Keratinocyte (primary cell): ENCODE data around the gene MEGF11. TPM values are rescaled to one million over a fixed set of nuclear protein-coding genes. Genes with fewer than 3 reads are reported as not detected.

Source experiments
- DNase-seq: peaks from one replicate; pipeline ENCODE4 v3.0.0-alpha.2; 2011; ENCODE audit warnings: low read depth, missing footprints, low spot score
- FAIRE-seq: peaks from 2 replicates; lab custom pipeline; 2011; peaks lifted over from hg19 to GRCh38; lab: Jason Lieb, UNC
- H2AFZ ChIP-seq: 2 replicates; pipeline ENCODE4 v1.6.0; 2012; ENCODE audit warnings: low read length, control low read depth, inconsistent platforms; ENCODE audit not compliant: control insufficient read depth
- H3K27ac ChIP-seq: 2 replicates; pipeline ENCODE4 v1.5.1; 2011; ENCODE audit warnings: low read length; ENCODE audit not compliant: control insufficient read depth, insufficient read depth
- H3K27me3 ChIP-seq: 3 replicates; pipeline ENCODE4 v1.6.0; 2011; ENCODE audit warnings: low read length; ENCODE audit not compliant: control insufficient read depth, insufficient read depth; ENCODE audit errors: extremely low read depth
- H3K36me3 ChIP-seq, 2 experiments: 2 replicates in 1 of 2; 3 replicates in 1 of 2; pipeline ENCODE4 v1.5.1; 2011; ENCODE audit warnings: low read length in 2 of 2, mild to moderate bottlenecking in 1 of 2; ENCODE audit not compliant: control insufficient read depth in 2 of 2, insufficient read depth in 2 of 2; ENCODE audit errors: extremely low read depth in 1 of 2
- H3K4me1 ChIP-seq: 3 replicates; pipeline ENCODE4 v1.5.1; 2011; ENCODE audit warnings: low read length; ENCODE audit not compliant: control insufficient read depth, insufficient read depth; ENCODE audit errors: extremely low read depth
- H3K4me2 ChIP-seq: 3 replicates; pipeline ENCODE4 v1.6.0; 2011; ENCODE audit warnings: low read depth, low read length; ENCODE audit not compliant: control insufficient read depth, insufficient read depth; ENCODE audit errors: extremely low read depth
- H3K4me3 ChIP-seq, 3 experiments: fragments of 200-600 bp in 1 of 3; sonication (generic) in 1 of 3; 2 replicates in 2 of 3; 3 replicates in 1 of 3; pipeline ENCODE4 v1.5.1; 2011 to 2016; ENCODE audit warnings: low read length in 3 of 3, mild to moderate bottlenecking in 3 of 3, control low read depth in 2 of 3, inconsistent platforms in 1 of 3, low read depth in 1 of 3, mixed read lengths in 1 of 3, mixed run types in 1 of 3, moderate library complexity in 1 of 3; ENCODE audit not compliant: control insufficient read depth in 2 of 3, insufficient read depth in 2 of 3; ENCODE audit errors: extremely low read depth in 1 of 3
- H3K79me2 ChIP-seq: 2 replicates; pipeline ENCODE4 v1.6.0; 2012; ENCODE audit warnings: low read length; ENCODE audit not compliant: control insufficient read depth, insufficient read depth
- H3K9ac ChIP-seq: 3 replicates; pipeline ENCODE4 v1.6.0; 2011; ENCODE audit warnings: low read length; ENCODE audit not compliant: control insufficient read depth, insufficient read depth; ENCODE audit errors: extremely low read depth
- H3K9me1 ChIP-seq: 3 replicates; pipeline ENCODE4 v1.6.0; 2011; ENCODE audit warnings: low read length; ENCODE audit not compliant: control insufficient read depth, insufficient read depth; ENCODE audit errors: extremely low read depth
- H3K9me3 ChIP-seq: 2 replicates; pipeline ENCODE4 v1.5.1; 2012; ENCODE audit warnings: low read depth, low read length; ENCODE audit not compliant: control insufficient read depth
- H4K20me1 ChIP-seq: 3 replicates; pipeline ENCODE4 v1.6.0; 2011; ENCODE audit warnings: low read length; ENCODE audit not compliant: control insufficient read depth, insufficient read depth; ENCODE audit errors: extremely low read depth
- CTCF ChIP-seq, 3 experiments: IDR thresholded peaks in 1 of 3; conservative IDR thresholded peaks in 1 of 3; optimal IDR thresholded peaks in 1 of 3; 2 replicates in 2 of 3; 3 replicates in 1 of 3; pipeline versions ENCODE3 to v1.5.1; 2011; ENCODE audit warnings: low read length in 3 of 3, mild to moderate bottlenecking in 3 of 3, moderate library complexity in 2 of 3, control low read depth in 1 of 3, inconsistent platforms in 1 of 3; ENCODE audit not compliant: insufficient read depth in 2 of 3; ENCODE audit errors: extremely low read depth in 1 of 3
- EZH2 ChIP-seq: IDR thresholded peaks from one replicate; pipeline ENCODE4 v1.6.1; 2012; ENCODE audit warnings: inconsistent platforms, mild to moderate bottlenecking, low read length, moderate library complexity
- dilution Hi-C: fragments of 300-500 bp; cut with MboI; formaldehyde crosslinking; loops from one replicate; pipeline ENCODE4 v1.7.0; 2020; ENCODE audit warnings: low sequenced_read_pairs; ENCODE audit not compliant: extremely low pct_ligation_motif_present
- polyA plus RNA-seq, 5 experiments: library from polyadenylated mRNA; depleted of rRNA in 3 of 5; stranded (reverse) in 3 of 5; stranded (forward) in 1 of 5; unstranded in 1 of 5; fragments of >200 nt; gene quantifications; 1 replicate in 1 of 5; 2 replicates in 3 of 5; 3 replicates in 1 of 5; pipeline versions ENCODE4 v1.2.1 to v1.2.3, GENCODE V29; 2011 to 2012; ENCODE audit warnings: missing spikeins in 2 of 5, low read depth in 1 of 5, low replicate concordance in 1 of 5

MEGF11 gene
- polyA plus RNA-seq, 1 donor (not counting 4 experiments of a cell fraction or from before 2014, with no cell fraction given), result not detected

GRCh38 chr15:65926459-65926858 lies 327.1 kb downstream of the MEGF11 start:
- no peak for TF ChIP-seq EZH2
- TF ChIP-seq CTCF (optimal IDR thresholded peaks at IDR 0.05 in 1 of 3, IDR thresholded peaks at IDR 0.05 in 1 of 3, conservative IDR thresholded peaks at IDR 0.05 in 1 of 3; ENCODE audit: extremely low read depth in 1 of 3, insufficient read depth in 2 of 3, low read length in 3 of 3), result no peak
- no peaks in the 10 kb centered on the region for H3K79me2 ChIP-seq
- DNase-seq, result no peak

GRCh38 chr15:65925338-65925737 lies 328.2 kb downstream of the MEGF11 start:
- no peak overlapping the region for H2AFZ ChIP-seq
- no peak for FAIRE-seq
- H3K27ac ChIP-seq, result no peak overlapping the region
- no peaks in the 10 kb centered on the region for H3K27me3 ChIP-seq
- dilution Hi-C loops, result no loop called here
- H3K9ac ChIP-seq, result no peak overlapping the region
- H3K4me1 ChIP-seq, result no peaks in the 10 kb centered on the region
- H3K9me1 ChIP-seq, result no peaks in the 10 kb centered on the region
- H3K4me2 ChIP-seq, result no peak overlapping the region
- H3K4me3 ChIP-seq, result no peak overlapping the region
- no peaks in the 10 kb centered on the region for H3K79me2 ChIP-seq
- H3K36me3 ChIP-seq, result peaks cover 0 to 1% of the 10 kb centered on the region in 2 experiments
- no peaks in the 10 kb centered on the region for H3K9me3 ChIP-seq
- DNase-seq, result no peak
- no peaks in the 10 kb centered on the region for H4K20me1 ChIP-seq
- no peak for TF ChIP-seq CTCF (optimal IDR thresholded peaks at IDR 0.05 in 1 of 3, IDR thresholded peaks at IDR 0.05 in 1 of 3, conservative IDR thresholded peaks at IDR 0.05 in 1 of 3; ENCODE audit: extremely low read depth in 1 of 3, insufficient read depth in 2 of 3, low read length in 3 of 3)
- TF ChIP-seq EZH2, result no peak

More at GRCh38 chr15:65926459-65926858, 327.1 kb downstream of the MEGF11 start:
- no peak overlapping the region for H3K4me3 ChIP-seq
- H4K20me1 ChIP-seq, result no peaks in the 10 kb centered on the region
- peaks cover 0 to 1% of the 10 kb centered on the region in 2 experiments for H3K36me3 ChIP-seq
- H2AFZ ChIP-seq, result no peak overlapping the region
- dilution Hi-C loops, result no loop called here
- no peak overlapping the region for H3K9ac ChIP-seq
- no peaks in the 10 kb centered on the region for H3K27me3 ChIP-seq
- H3K4me2 ChIP-seq, result no peak overlapping the region
- no peak overlapping the region for H3K27ac ChIP-seq
- no peaks in the 10 kb centered on the region for H3K9me1 ChIP-seq
- no peaks in the 10 kb centered on the region for H3K4me1 ChIP-seq
- no peak for FAIRE-seq
- H3K9me3 ChIP-seq, result no peaks in the 10 kb centered on the region
